ENCODE data around the gene DDX50.
A peak's percentile ranks its signal among the peaks of the same experiment; 100 is the strongest.

DDX50 gene, protein sequence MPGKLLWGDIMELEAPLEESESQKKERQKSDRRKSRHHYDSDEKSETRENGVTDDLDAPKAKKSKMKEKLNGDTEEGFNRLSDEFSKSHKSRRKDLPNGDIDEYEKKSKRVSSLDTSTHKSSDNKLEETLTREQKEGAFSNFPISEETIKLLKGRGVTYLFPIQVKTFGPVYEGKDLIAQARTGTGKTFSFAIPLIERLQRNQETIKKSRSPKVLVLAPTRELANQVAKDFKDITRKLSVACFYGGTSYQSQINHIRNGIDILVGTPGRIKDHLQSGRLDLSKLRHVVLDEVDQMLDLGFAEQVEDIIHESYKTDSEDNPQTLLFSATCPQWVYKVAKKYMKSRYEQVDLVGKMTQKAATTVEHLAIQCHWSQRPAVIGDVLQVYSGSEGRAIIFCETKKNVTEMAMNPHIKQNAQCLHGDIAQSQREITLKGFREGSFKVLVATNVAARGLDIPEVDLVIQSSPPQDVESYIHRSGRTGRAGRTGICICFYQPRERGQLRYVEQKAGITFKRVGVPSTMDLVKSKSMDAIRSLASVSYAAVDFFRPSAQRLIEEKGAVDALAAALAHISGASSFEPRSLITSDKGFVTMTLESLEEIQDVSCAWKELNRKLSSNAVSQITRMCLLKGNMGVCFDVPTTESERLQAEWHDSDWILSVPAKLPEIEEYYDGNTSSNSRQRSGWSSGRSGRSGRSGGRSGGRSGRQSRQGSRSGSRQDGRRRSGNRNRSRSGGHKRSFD

DNA sequence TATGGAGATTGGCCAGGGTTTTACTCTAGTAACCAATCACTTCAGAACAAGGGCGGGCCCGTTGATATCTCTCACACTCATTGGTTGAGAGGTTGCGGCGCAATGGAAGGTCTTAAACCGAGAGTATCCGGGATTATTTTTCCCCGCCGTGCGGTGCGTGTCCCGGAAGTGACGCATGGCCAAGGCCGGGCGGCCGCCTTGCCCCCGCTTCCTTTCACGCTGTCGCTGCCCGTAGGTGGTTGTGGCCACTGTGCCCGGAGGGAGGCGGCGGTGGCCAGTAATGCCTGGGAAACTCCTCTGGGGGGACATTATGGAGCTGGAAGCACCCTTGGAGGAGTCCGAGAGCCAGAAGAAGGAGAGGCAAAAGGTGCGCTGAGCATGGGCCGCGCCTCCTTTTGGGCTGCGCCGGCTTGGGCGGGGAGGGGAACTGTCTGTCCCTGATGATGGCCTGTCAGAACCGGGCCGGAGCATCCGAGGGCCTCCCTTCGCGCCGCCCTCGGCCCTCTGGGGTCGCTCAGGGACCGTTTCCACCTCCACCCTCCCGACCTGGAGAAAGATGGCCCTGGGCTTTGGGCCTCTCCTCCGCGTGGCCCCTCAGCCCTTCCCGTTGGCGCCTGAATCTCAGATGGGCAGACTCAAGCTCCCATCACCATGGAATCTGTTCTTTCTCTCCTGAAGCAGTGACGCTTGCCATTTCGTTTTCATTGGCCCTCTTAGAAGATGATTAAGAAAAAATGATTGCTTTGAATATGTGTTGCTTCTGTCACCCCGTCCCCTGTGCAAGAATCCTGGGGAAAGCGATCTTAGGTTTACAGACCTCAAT, at the start of gene DDX50:
Gene DDX50, plus strand, starts transcription at position 211 of the 823 bp plus-strand sequence. Its CDS starts 70 bp downstream, at position 281.
- Histone ChIP-seq H3K9me2 (replicated peaks; ENCODE audit: insufficient read depth, low read length) (no peaks in the 10 kb centered on the region), H2AFZ (ENCODE audit: low read depth, low read length, severe bottlenecking) (peak within 1 kb of the TSS; percentile 97), H3K9ac (ENCODE audit: low read length) (peak within 1 kb of the TSS; percentile 80), H3K9me3 (ENCODE audit: insufficient read depth, low read length) (no peaks in the 10 kb centered on the region), H3K4me2 (ENCODE audit: low read depth, low read length, poor library complexity, severe bottlenecking) (peak within 1 kb of the TSS; percentile 82), H3K27ac (ENCODE audit: low read depth, low read length) (peak within 1 kb of the TSS; percentile 65), H3K36me3 (ENCODE audit: low read length) (no peaks in the 10 kb centered on the region), H3K27me3 (ENCODE audit: low read length) (no peaks in the 10 kb centered on the region), H4K20me1 (ENCODE audit: low read depth, low read length) (no peaks in the 10 kb centered on the region; the same call in 1 of the 2 replicates), H3K4me3 (ENCODE audit: insufficient read depth, low read length, poor library complexity, severe bottlenecking) (peak within 1 kb of the TSS; percentile 96), H3F3A (ENCODE audit: insufficient read depth) (peaks cover 11% of the 10 kb centered on the region), H3K79me2 (ENCODE audit: insufficient read depth, low read length) (peaks cover 51% of the 10 kb centered on the region)
- no peak for TF ChIP-seq EZH2phosphoT487 (conservative IDR thresholded peaks at IDR 0.05; ENCODE audit: low read length)
- TF ChIP-seq, protein P1, sequence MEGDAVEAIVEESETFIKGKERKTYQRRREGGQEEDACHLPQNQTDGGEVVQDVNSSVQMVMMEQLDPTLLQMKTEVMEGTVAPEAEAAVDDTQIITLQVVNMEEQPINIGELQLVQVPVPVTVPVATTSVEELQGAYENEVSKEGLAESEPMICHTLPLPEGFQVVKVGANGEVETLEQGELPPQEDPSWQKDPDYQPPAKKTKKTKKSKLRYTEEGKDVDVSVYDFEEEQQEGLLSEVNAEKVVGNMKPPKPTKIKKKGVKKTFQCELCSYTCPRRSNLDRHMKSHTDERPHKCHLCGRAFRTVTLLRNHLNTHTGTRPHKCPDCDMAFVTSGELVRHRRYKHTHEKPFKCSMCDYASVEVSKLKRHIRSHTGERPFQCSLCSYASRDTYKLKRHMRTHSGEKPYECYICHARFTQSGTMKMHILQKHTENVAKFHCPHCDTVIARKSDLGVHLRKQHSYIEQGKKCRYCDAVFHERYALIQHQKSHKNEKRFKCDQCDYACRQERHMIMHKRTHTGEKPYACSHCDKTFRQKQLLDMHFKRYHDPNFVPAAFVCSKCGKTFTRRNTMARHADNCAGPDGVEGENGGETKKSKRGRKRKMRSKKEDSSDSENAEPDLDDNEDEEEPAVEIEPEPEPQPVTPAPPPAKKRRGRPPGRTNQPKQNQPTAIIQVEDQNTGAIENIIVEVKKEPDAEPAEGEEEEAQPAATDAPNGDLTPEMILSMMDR (IDR thresholded peaks at IDR 0.05; ENCODE audit: insufficient read depth, low read length, poor library complexity, severe bottlenecking): no peak

DNA sequence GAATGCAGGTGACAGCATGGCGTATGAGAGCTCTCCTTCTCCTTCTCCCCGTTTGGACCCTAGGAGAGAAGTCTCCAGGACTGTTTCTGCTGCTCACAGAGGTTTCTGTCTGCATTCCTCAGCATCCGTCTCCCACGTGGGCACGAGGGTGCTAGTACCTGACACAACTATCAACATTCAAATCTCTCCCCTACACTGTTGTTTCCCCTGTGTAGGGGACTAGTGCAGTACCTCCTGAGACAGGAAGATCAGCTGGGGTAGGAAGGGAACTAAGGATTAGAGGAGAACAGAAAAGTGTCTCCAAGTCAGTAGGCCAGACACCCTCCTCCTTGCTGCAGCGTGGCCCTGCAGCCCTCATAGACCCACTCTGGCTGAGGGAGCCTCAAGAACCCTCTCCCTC, 44.8 kb upstream of the DDX50 start:
- no peaks in the 10 kb centered on the region for H3K36me3 ChIP-seq (ENCODE audit: low read length)
- H3K27ac ChIP-seq (ENCODE audit: low read depth, low read length): no peak overlapping the region
- no peak overlapping the region for H3K9ac ChIP-seq (ENCODE audit: low read length)
- no peak overlapping the region for H3K4me2 ChIP-seq (ENCODE audit: low read depth, low read length, poor library complexity, severe bottlenecking)
- no peak overlapping the region for H3K4me3 ChIP-seq (ENCODE audit: insufficient read depth, low read length, poor library complexity, severe bottlenecking)
- H3F3A ChIP-seq (ENCODE audit: insufficient read depth): no peaks in the 10 kb centered on the region
- no peaks in the 10 kb centered on the region for H4K20me1 ChIP-seq (ENCODE audit: low read depth, low read length)
- peaks cover 12% of the 10 kb centered on the region; the same call in 1 of the 2 replicates for H3K9me3 ChIP-seq (ENCODE audit: insufficient read depth, low read length)
- no peaks in the 10 kb centered on the region for H3K79me2 ChIP-seq (ENCODE audit: insufficient read depth, low read length)
- no peaks in the 10 kb centered on the region for H3K27me3 ChIP-seq (ENCODE audit: low read length)
- H2AFZ ChIP-seq (ENCODE audit: low read depth, low read length, severe bottlenecking): no peak overlapping the region
- H3K9me2 ChIP-seq (replicated peaks; ENCODE audit: insufficient read depth, low read length): no peaks in the 10 kb centered on the region
- no peak for TF ChIP-seq EZH2phosphoT487 (conservative IDR thresholded peaks at IDR 0.05; ENCODE audit: low read length)
- TF ChIP-seq, protein P1 (IDR thresholded peaks at IDR 0.05; ENCODE audit: insufficient read depth, low read length, poor library complexity, severe bottlenecking): no peak

DNA sequence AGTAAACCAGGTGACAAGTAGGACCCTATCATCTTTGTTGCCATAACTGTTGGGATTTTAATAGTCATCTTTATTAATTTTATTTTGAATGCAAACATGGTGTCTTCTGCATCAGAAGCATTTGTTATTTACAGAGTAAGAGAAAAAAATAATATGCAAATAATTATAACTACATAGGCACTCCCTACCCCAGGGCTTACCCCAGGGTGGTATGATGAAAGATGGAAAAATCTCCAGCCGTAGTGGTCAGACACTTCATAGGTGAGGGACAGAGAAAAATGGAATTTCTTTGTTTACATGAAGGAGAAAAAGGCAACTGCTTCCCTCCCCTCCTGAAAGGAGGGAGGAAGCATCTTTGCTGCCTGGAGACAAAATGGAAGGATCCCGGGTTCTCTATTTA, 44.1 kb upstream of the DDX50 start:
- TF ChIP-seq, protein P1 (IDR thresholded peaks at IDR 0.05; ENCODE audit: insufficient read depth, low read length, poor library complexity, severe bottlenecking): no peak
- no peak for TF ChIP-seq EZH2phosphoT487 (conservative IDR thresholded peaks at IDR 0.05; ENCODE audit: low read length)

More for the DNA sequence above, 44.1 kb upstream of the DDX50 start:
- Histone ChIP-seq H2AFZ (ENCODE audit: low read depth, low read length, severe bottlenecking) (no peak overlapping the region), H3K4me2 (ENCODE audit: low read depth, low read length, poor library complexity, severe bottlenecking) (no peak overlapping the region), H3K79me2 (ENCODE audit: insufficient read depth, low read length) (no peaks in the 10 kb centered on the region), H3K27me3 (ENCODE audit: low read length) (no peaks in the 10 kb centered on the region), H3K9ac (ENCODE audit: low read length) (no peak overlapping the region), H3K9me2 (replicated peaks; ENCODE audit: insufficient read depth, low read length) (no peaks in the 10 kb centered on the region), H3K27ac (ENCODE audit: low read depth, low read length) (no peak overlapping the region), H4K20me1 (ENCODE audit: low read depth, low read length) (no peaks in the 10 kb centered on the region), H3F3A (ENCODE audit: insufficient read depth) (no peaks in the 10 kb centered on the region), H3K36me3 (ENCODE audit: low read length) (no peaks in the 10 kb centered on the region), H3K4me3 (ENCODE audit: insufficient read depth, low read length, poor library complexity, severe bottlenecking) (no peak overlapping the region), H3K9me3 (ENCODE audit: insufficient read depth, low read length) (peaks cover 19% of the 10 kb centered on the region; the same call in 1 of the 2 replicates)
